HG02678 (cell line): ENCODE measurements around the gene ZNF629.
"Not testable (repeated sequence)": the region's sequence is repeated elsewhere in the genome, so short reads cannot be mapped to it uniquely, and the experiment has no call there.

Experiments used
- ATAC-seq: cut with Tn5 transposase; IDR thresholded peaks from one replicate; pipeline ENCODE4 v1.9.1; 2021; ENCODE audit warnings: mild to moderate bottlenecking, moderate library complexity; ENCODE audit not compliant: unreplicated experiment

Gene ZNF629

DNA sequence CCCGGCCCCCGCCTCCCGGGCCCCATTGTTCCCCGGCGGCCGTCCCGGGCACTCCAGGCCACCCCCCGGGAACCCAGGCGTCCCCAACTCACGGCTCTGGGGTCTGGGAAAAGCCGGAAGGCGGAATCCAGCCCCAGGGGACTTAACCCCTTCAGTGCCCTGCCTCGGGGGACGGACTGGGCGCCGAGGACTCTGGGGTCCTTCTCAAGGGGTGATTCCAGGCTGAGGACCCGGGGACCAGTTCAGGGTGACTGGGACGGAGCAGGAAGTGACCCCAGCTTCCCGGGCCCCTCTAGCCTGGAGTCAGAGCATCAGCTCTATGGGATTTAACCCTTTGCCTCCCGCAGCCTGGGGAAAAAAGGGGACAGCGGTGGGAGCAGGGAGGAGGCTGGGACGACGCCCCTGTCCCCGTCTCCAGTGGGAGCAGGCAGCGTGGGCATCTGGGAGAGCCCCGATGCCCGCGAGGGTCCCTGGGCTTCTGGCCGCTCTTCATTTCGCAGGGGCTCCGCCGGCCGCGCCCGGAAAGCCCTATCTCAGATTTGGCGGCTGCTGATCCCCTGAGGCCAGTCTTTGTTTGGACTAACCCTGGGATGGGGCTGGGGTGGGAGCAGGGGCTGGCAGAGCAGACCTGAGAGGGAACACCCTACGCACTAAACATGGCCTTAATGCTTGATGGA, at the start of gene ZNF629:
TSS of gene ZNF629 (minus strand) at position 270 of the 677 bp plus-strand sequence. CDS start 2,723 bp downstream, outside the sequence.
- no peak for ATAC-seq

GRCh38 chr16:30834130-30834740, 47.2 kb upstream of the ZNF629 start:
- no peak for ATAC-seq

DNA sequence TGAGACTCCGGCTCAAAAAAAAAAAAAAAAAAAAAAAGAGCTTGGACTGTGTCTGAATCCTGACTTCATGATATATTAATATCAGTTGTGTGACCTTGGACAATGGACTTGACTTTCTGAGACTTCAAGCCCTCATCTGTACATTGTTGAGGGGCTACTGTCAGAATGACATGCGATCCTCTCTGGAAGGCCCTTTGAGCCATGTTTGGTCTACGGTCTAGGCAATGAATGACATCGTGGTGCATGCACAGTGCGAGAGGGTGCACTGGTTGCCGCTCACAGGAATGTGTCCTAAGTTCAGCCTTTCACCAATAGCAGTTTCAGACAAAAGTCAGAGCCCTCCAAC, 43.0 kb upstream of the ZNF629 start:
- no peak for ATAC-seq

DNA sequence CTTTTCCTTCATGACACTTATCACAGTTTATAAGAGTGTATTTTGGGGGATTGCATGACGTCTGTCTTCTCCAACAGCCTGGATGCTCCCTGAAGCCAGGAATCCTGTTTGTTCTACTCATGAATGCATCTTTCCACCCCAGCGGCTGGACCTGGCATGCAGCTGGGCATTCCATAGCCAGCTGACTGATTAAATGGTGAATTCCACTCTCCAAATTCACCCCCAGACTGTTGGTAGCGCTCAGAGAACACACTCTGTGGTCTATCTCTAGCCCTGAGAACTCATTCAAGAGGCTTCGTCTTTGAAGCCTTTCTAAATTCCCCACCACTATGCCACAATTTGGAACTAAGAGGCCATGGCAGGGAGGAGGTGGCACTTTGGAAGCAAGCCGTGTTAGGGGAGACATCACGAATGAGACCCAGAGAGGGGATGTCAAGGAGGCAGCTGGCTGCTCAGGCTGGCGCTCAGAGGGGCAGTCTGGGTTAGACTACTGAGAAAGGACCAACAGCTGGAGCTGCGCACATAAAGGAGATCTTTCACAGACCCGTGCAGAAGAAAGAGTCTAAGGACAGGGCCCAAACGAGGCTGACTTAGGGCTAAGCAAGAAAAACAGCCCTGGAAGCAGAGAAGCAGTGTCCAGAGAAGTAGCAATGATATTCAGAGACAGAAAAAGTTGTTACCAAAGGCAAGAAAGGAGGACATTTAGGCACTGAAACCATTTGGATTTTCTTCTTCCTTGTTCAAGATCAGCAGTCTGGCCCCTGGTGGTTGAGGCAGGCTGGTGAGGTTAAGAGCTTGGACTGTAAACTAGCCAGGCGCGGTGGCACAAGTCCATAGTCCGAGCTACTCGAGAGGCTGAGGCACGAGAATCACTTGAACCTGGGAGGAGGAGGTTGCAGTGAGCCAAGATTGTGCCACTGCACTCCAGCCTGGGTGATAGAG, 42.4 kb upstream of the ZNF629 start:
- no peak for ATAC-seq

- ATAC-seq = no peak
Observed at GRCh38 chr16:30821891-30822290, 34.9 kb upstream of the ZNF629 start.

DNA sequence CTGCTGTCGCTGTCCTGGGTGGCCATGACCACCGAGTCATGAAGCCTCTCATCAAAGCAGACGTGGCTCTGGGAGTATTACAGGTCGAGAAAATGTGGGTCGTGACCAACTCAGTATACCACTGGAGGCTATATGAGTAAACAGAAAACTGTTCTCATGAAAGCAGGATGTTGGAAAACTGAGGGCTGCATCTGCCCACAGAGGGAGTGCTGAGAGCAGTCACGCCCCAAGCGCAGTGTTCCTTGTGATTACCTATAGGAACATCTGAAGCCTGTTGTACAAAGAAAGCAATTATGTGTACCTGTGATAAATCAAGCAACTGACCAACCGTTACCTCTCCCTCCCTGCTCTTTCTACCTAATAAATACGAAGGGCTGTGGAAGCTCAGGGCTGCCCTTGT, 34.4 kb upstream of the ZNF629 start:
- not testable (repeated sequence) for ATAC-seq

- no peak for ATAC-seq
Observed at GRCh38 chr16:30820952-30821421, 34.0 kb upstream of the ZNF629 start.

DNA sequence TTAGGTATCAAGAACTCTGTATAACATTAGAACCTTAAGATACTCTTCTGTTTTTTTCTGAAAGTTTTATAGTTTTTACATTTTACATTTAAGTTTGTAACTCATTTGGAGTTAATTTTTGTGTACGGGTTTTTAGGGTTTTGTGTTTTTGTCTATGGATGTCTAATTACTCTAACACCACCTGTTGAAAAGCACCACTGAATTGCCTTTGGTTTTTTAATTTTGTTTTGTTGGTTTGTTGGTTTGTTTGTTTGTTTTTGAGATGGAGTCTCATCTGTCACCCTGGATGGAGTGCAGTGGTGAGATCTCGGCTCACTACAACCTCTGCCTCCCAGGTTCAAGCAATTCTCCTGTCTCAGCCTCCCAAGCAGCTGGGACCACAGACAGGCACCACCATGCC, 29.8 kb upstream of the ZNF629 start:
- no peak for ATAC-seq

- no peak for ATAC-seq
Observed at GRCh38 chr16:30813821-30814189, 26.8 kb upstream of the ZNF629 start.

DNA sequence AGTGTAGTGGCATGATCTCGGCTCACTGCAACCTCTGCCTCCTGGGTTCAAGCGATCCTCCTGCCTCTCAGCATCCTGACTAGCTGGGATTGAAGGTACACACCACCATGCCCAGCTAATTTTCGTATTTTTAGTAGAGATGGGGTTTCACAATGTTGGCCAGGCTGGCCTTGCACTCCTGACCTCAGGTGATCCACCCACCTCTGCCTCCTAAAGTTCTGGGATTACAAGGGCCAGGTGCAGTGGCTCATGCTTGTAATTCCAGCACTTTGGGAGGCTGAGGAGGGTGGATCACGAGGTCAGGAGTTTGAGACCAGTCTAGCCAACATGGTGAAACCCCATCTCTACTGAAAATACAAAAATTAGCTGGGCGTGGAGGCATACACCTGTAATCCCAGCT, 22.7 kb upstream of the ZNF629 start:
- ATAC-seq = not testable (repeated sequence)

DNA sequence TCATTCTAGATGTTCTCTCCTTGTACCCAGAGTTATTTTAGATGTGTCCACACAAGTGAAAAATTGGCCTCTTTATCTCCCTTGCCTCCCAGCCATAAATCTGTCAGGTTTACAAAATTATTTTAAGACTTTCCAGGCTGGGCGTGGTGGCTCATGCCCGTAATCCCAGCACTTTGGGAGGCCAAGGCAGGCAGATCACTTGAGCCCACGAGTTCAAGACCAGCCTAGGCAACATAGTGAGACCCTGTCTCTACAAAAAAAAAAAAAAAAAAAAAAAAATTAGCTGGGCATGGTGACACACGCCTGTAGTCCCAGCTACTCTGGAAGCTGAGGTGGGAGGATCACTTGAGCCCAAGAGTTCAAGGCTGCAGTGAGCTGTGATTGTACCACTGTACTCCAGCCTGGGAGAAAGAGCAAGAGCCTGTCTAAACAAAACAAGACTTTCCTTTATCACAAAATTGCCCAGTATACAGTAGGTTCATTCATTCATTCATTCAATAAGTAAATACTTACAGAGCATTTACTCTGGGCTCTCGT, 22.0 kb upstream of the ZNF629 start:
- not testable (repeated sequence) for ATAC-seq

- no peak for ATAC-seq
Observed at GRCh38 chr16:30808146-30808545, 21.1 kb upstream of the ZNF629 start.

DNA sequence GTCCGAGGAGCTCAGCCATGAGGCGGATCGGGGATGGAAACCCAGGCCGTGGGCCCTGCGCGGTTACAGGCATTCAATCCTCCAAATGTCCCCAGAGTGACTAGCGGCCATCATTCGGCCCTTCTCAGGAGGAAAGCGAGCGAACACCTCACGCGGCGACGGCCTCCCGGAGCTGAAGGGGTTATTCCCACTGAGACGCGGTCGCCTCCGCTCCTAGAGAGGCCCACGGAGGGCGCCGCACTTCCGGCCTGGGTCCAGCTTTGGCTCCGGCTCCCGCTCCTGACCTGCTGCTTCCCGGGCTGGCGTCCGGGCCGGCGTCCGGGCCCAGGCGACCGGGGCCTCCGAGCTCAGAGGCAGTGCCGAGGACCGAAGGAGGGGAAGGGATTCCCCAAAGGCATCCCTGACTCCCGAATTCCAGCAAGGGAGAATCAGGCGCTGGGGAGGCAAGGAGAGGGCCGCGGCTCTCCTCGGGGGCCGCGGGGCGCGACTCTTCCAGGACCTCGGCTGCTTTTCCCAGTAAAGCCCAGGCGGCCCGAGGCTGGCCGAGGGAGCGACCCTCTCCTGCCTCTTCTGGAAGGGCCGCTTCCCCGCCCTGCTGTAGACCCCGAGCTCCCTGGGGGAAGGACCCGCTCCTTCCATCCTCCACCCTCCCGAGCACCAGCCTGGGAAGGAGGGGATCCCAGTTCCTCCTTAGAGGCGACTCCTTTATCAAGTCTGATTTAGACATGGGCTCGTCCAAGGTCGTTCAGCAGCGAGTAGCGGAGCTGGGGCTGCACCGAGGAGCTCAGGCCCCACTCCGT, 18.6 kb upstream of the ZNF629 start:
- peak; percentile 64 for ATAC-seq

DNA sequence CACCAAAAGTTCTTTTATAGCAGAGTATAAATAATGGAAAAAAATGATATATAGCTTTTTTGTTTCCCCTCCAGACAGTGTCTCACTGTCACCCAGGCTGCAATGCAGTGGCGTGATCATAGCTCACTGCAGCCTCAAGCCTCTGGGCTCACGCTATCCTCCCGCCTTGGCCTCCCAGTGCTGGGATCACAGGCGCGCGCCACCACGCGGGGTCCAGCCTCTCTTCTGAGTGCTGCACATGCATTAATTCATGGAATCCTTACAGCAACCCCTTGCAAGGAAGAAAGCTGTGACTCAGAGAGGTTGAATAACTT, 18.0 kb upstream of the ZNF629 start:
- no peak for ATAC-seq

- ATAC-seq = no peak
Observed at GRCh38 chr16:30802936-30803335, 15.9 kb upstream of the ZNF629 start.

DNA sequence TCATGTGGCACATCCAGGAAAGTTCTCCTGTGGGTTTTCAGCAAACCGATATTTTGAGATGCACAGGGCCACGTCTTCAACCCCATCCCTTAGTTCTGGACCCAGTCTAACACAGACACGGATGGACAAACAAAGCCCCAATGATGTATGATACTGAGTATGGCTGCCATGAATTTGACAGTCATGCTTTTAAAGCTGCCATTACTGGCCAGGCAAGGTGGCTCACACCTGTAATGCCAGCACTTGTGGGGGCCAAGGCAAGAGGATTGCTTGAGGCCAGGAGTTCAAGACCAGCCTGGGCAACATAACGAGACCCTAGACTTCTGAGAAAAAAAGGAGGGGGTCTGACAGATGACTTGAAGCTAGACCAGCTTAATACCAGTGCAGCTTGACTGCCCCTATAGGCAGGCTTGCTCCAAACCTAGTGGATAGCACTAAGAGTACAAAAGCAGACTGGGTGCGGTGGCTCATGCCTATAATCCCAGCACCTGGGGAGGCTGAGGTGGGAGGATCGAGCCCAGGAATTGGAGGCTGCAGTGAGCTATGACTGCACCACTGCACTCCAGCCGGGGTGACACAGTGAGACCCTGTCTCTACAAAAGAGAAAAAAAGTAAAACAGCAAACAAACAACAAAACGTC, 10.8 kb upstream of the ZNF629 start:
- ATAC-seq = no peak

DNA sequence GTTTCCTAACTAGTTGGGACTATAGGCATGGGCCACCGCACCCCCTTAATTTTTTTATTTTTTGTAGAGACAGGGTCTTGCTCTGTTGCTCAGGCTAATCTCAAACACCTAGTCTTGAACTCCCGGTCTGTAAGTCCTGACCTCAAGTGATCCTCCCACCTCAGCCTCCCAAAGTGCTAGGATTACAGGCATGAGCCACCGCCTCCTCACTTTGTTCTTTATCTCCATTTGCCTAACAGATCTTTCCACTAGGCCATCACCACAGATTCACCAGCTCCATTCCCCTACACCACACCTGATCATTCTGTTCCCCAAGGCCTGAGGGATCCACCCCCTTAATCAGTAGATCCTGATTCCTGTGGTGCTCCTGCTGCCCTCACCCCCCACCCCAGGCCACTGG, 7.6 kb upstream of the ZNF629 start:
- no peak for ATAC-seq

DNA sequence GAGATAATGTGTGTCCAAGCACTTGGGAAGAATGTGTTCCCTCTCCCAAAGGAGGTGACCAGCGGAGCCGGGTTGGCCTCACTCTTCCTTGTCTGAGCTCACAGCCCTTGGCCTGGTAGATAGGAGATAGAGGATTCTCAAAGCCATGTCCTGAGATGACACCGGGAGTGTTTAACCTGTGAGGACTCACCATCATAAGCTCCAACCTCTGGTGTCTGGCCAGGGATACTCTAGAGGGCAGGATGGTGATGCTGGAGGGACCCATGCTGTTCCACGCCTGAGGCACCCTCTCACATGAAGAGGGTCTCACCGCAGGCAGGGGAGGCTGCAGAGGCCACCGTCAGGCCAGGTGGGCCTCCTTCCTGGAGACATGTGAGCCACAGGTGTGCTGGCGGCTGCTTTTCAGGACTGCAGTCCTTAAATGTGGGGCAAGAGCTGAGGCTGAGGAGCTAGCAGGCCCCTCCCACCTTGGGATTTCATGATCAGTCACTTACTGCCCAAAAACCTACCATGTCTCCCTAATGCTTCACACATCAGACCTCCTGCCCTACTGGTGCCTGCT, 6.6 kb upstream of the ZNF629 start:
- ATAC-seq = no peak

DNA sequence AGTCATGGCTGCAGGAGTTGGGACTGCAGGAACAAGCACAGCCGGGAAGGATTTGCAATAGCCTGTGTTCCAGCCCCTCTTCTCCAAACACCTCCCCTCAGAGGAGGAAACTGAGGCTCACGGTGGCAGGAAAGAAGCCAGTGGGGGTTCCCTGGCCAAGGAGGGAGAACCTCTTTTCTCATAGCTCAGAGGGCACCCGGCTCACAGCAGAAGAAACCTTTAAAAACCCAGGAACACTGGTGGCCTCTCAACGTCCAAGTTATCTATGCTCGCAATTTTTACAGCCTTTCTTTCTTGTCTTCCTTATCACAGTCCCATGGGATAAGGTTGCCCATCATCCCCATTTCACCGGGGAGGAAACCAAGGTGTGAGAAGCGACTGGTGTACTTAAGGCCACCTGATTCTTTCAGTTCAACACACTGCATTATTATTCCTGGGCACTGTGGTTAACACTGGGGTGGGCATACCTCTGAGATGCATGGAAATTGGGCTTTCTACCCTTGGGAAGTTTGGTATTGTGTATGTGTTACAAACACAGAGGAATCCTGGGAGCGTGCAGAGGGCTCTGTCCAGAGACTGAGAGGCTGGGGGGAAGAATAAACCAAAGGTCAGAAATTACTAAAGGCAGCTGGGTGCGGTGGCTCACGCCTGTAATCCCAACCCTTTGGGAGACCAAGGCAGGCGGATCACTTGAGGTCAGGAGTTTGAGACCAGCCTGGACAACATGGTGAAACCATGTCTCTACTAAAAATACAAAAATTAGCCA, 791 bp upstream of the ZNF629 start:
- ATAC-seq = no peak
